HG02678 (cell line): ENCODE measurements around the gene ARHGAP26.

Experiments used
- ATAC-seq: cut with Tn5 transposase; IDR thresholded peaks from one replicate; pipeline ENCODE4 v1.9.1; 2021; ENCODE audit warnings: mild to moderate bottlenecking, moderate library complexity; ENCODE audit not compliant: unreplicated experiment

ARHGAP26 gene

DNA sequence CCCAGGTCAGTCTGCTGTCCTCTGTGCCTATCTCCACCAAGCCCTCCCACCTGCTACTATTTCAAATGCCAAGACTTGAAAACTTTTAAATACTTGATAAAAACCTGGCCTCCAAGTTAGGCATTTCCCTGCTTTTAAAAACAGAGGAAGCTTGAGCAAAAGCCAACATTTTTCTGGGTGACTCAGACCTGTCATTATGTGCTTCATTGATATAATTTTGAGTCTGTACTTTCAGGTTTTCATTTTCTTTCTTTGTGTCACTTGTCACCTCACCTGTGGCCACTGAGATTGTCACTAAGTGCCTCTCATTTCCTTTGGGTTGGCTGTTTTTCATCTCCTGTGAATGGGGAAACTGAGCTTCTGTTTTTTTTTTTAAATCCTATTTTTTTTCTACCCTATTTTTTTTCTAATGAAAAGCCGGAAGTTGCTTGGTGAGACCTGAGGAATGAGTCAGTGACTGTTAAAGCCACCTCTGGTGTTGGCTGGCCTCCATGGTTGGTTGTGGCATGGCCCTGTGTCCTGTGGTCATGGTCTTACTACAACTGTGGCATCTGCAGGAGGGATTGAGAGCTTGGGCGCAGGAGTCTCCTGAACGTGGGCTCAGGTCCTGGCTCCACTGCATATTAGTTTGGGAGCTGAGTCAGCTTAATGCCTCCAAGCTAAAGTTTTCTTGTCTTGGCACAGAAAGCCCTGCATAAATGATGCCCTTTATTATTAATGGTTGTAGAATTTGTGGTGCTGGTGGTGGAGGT is 56.7 kb downstream of the ARHGAP26 start:
- no peak for ATAC-seq

DNA sequence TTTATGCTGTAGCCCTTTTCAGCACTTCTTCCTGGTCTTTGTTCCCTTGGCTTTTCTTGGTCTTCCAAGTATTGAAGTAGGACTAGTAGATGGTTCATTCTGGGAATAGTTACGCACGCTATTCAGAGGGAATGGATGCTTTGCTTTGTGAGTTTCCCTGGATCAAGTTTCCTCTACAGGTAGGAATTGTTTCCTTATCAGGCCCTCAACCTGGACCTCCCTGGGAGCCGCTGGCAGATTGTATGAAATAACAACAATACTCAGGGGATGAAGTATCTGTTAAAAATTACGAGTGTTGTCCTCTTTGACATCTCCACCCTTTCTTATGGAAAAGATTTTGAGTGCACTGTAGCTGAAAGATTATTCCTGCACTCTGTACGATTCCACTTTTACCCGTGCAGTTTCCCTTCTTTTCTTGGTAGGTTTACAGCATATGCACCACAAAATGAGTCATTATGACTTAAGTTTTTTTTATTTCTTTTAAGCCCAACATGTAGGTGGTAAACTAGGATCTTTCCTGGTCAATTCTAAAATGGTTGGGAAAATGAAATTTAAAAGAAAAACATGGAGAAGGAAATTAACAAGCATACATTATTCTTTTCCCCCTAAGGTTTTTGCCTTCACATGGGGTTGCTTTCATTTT is 57.9 kb downstream of the ARHGAP26 start:
- no peak for ATAC-seq

DNA sequence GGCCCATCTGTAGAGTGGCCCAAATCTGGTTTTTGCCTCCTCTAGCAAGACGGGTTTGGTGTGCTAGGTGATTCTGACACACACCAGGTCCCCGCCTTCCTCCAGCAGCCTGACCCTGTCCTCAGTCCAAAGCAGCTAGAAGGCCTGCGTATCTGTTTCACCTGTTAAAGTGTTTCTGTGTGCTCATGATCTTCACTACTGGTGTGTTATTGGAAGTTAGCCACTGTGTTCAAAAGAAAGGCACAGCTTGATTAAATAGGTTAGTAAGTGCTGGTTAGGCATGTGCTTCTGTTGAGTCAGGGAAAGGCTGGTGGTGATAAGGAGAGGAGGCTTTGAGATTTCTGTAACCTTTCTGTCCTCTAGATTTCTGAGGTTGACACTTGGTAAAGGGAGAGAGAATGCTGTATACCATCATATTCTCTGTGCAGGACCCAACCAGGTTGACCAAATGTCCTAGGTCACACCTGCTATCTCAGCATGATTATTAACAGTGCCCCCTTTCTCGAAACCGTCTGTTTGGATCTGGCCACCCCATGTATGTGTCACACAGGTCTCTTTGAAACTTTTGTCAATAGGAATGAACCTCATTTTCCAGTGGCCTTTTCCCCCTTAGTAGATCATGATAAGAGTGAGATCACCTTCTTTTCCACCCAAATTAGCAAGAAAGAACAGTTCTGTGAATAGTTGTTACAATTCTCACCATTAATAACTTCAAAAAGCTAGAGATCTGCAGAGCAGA is 58.8 kb downstream of the ARHGAP26 start:
- no peak for ATAC-seq

DNA sequence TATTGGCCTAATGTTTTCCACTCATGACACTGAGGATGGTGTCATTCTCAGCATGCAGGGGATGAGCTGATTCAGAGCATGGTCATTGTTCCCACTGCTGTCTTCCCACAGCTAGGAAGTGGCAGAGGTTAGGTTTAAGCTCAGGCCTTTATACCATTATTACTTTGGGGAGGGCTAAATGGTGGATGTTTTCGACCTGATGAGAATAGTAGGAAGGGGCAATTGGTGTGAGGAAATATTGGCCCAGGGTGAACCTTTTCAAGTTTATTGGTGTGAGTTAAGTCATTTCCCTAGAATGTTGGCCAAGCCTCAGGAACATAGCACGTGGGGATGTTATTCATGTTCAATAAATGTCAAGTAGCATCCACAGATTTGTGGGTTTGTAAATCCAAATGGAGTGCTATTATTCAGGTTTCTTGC is 59.6 kb downstream of the ARHGAP26 start:
- ATAC-seq = no peak

DNA sequence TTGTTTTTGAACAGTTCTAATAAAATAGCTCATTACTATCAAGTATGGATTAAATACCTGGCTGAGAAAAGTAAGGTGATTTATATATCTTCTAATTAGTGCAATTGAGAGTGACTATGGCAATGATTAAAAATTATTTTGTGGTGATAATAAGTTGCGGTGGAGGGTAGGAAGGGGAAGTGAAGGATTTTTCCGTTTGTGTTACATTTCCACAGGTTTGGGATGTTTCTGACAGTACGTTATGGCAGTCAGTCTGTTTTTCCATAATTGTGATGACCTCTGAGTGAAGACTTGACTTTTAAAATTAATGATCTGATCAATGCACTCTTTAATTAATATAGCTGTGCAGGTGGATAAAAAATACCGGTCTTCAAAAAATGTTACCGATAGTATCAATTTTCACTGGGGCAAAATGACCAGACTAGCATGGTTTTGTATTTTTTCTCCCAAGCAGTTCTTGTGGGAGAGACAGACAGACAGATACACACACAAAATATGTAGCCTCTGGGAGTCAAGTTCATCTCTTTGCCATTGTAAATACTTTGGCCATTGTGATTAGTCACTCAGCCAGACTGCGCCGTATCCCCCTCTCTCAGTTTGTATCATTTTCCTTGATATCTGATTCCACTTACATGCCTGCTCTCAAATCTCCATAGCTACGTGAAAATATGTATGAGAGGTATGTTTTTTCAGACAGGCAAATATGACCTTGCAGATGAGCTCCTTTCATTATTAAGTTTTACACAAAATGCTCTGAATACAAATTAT is 60.2 kb downstream of the ARHGAP26 start:
- no peak for ATAC-seq

DNA sequence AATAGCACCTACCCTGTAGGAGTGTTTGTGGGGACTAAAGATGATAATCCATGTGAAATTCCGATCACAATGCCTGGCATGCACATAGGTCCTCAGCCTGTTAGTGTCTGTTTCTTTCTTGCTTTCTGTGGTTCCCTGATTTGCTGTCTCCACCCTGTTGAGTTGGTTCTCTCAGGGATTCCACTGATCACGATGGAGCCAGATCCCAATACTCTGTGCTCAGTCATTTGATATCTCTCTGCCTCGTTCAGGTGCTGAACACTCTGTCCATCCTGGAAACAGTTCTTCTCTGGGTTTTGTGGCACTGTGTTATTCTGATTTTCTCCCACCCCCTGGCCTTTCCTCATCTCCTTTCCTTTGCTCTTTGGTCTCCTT is 60.8 kb downstream of the ARHGAP26 start:
- no peak for ATAC-seq

DNA sequence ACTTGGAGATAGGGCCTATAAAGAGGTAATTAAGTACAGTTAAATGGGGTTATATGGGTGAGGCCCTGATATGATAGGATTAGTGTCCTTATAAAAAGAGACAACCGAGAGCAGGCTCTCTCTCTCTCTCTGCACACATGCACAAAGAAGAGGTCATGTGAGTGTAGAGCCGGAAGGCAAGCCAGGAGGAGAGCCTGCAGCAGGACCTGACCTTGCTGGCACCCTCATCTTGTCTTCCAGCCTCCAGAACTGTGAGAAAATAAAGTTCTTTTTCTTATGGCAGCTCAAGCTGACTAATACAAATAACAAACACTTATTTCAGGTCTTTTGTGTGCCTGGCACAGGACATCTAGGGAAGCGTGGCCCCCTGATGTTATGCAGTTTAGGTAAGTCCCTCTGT is 62.1 kb downstream of the ARHGAP26 start:
- no peak for ATAC-seq

DNA sequence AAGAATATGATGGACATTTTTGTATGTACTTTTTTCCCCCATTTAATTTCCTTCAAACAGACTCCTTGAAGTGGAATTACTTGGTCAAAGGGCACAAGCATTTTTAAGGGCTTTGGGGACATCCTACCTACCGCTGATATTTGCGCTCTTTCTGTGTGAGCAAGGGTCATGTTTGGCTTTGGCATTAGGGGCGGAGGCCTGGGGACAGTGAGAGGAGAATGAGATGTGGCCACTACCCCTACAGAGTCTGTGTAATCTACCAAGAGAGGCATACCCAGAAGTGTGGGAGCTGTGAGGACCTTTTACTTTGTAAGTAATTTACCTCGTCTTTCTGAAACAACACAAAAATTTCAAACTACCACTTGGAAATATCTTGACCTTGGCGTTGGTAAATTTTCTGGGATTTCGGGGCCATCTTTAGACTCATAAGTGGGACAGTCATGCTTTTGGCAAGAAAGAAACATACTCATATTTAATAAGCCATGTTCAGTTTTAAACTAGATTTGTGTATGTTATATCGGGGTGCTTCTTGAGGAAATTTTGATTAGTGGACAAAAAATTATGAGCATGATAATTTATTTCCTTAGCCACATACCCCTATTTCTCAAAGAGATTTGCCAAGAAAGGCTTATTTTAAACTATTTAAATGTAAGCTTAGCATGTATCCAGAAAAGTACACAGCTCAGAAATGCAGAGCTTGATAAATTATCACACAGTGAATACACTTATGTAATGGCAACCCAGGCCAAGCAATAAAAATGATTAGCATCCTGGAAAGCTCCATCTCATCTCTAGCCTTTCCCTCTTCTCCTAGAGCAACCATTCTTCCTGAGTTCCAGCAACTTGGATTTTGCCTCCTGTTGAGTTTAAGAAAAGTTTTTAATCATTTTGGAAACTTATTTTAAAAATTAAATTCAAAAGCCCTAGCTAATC is 63.6 kb downstream of the ARHGAP26 start:
- ATAC-seq = no peak

DNA sequence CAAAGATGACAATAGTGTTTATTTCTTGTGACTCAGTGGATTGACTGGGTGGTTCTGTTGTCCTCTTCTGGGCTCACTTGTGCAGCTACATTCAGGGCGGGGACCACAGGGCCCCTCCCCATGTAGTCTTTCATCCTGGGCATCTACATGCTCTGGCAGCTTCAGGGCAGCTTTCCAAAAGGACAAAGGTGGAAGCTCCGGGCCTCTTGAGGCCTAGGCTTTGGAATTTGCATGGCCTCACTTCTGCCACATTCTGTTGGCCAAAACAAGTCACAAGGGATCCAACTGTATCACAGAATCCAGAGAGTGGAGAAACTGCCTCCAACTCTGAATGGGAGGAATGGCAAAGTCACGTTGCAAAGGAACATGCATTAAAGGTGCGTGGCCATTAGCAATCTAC is 64.3 kb downstream of the ARHGAP26 start:
- no peak for ATAC-seq

DNA sequence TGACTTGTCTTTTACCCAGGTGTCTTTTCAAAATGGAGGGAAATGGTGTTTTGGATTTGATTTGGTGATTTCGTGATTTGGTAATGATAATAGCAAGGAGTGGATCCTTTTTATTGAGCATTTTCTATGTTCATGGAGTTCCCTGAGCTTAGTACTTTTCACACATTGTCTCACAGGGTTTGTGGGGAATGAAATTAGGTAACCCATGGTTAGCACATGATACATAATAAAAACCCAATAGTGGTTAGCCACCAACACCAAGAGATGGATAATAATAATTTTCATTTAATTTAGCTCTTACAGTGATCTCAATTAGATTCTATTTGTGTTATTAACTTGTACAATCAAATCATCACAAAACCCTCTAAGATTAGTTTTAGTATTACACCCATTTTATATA is 65.4 kb downstream of the ARHGAP26 start:
- no peak for ATAC-seq

DNA sequence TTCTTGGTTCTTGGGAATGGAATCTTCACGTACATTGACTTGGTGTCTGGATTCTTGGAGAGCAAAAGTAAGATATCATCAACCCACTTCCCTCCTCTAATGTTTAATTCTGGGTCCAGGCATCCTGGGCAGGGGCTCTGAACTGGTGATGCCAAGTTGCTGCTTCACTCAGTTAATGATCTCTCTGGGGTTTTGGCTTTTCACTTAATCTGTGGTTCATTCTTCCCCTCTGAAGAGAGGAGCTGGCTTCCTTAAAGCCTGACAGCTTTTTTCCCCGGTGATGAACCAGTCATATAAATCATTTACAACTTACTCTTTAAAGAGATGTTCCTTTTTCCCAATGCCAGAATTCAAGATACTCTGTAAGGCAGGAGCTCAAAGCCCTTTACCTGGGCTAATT is 65.9 kb downstream of the ARHGAP26 start:
- ATAC-seq = no peak

DNA sequence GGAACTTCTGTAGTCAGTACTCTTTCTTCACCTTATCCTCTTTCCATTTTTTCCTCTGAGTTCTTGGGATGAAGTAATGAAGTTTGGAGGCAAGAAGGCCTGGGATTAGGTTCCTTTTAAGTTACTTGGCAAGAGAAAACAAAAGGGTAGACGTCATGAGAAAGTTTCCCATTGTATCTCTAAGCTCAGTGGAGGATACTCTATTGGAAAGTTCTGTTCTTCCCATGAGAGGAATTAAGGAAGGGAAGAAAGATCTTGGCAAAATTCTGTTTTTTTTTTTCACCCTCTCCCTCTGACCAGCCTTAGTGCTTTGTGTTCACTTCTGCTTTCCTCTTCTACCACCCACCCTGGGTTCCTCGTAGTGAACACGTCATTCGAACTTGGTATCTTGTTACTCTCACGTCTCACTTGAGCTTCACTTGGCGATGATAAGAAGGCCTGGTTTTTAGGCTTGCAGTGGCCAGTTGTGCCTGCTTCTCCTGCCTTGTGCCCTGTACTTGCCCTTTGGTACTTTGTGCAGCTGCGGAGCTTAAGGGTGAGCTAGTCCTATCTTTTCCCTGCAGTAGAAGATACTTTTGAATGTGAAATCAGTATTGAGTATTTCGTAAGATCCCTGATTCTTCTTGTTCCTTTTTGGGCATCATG is 67.0 kb downstream of the ARHGAP26 start:
- ATAC-seq = no peak

DNA sequence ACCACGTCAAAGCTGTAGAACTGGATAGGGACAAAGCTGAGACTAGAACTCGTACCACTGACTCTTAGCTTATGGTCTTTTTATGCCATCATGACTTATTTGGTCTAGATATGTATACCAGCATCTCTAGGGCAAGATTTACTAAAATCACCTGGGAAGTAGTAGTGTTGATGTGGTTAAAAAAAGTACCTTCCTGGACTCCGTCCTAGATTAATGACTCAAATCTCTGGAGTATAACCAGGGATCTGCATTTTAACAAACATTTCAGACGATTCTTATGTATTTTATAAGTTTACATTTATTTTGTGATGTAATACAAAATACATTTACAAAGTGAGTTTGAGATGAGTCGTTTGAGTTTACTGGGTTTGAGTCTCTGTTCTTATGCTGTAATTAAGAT is 68.7 kb downstream of the ARHGAP26 start:
- ATAC-seq = no peak

DNA sequence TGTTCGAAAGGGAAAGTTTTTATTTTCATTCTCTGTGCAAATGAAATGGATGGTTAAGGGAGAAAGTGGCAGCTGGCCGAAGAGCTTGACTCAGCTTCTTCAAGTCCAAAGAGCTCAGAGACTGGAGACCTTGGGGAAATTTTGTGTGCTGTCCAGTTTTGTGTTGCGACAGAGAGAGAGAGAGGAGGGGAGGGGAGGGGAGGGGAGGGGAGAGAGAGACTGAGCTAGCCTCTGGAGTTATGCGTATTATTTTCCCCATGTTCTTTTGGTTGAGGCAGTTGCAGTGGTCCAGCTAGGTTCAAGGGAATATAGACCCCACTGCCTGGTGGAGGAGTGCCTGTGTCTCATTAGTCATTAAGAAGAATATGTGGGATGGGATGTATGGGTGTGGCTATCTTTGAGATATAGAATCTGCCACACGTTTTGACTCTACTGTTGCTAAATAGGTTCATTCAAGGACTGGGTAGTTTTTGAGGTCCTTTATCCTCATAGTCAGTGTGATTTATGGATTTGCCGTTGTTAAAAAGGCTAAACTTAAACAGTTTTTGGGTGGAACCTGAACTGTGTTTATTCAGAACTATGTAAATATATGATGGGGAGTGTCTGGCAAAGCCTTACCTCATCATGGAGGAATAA is 69.7 kb downstream of the ARHGAP26 start:
- no peak for ATAC-seq

DNA sequence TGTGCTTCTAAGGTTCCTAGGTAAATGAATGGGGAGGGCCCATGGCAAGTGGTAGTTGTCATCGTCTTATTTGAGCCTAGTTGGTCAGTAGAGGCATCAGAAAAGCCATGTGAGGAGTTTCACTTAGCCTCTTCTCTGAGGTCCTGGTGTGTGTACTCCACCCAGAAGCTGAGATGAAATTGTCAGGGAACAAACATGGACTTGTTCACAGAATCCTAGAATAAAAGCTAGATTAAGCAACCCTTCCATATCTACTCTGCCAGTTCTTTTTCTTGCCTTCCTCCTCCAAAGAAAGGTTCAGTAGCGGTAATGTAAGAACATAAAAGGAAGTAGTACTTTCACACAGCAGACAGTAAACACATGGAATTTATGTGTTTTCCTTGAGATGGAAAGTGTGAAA is 70.4 kb downstream of the ARHGAP26 start:
- ATAC-seq = no peak

DNA sequence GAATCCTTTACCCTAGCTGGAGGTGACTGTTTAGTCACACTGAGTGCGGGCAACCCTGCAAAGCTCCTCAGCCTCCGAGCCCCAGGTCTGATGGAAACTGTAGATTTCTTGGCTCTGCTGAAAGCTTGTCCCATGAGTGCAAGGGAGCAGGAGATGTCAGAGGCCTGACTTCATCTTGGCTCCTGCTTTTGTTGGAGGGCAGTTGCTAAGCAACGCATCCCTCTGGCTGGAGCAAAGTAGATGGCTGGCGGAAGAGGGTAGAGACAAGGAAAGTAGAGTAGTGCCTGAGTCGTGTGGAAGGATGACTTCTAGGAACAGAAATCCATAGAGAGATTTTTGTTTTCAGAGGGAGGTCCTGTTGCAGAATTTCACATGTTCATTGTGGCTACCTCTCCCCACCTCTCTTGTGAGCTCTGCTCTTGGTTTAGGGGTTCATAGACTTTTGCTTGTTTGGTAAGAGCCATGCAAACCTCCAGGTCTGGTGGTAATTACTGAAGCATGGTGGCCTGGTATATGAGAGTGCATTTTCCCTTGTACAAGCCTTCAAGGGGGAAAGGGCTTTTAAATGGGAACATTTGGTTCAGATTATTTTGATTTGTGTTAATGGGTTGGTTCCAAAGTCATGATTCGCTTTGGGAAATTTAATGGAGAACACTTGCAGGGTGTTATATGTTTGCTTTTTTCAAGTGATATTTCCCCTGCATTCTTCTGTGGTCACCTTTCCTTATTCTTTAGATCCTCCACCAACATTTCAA is 71.5 kb downstream of the ARHGAP26 start:
- ATAC-seq = no peak

DNA sequence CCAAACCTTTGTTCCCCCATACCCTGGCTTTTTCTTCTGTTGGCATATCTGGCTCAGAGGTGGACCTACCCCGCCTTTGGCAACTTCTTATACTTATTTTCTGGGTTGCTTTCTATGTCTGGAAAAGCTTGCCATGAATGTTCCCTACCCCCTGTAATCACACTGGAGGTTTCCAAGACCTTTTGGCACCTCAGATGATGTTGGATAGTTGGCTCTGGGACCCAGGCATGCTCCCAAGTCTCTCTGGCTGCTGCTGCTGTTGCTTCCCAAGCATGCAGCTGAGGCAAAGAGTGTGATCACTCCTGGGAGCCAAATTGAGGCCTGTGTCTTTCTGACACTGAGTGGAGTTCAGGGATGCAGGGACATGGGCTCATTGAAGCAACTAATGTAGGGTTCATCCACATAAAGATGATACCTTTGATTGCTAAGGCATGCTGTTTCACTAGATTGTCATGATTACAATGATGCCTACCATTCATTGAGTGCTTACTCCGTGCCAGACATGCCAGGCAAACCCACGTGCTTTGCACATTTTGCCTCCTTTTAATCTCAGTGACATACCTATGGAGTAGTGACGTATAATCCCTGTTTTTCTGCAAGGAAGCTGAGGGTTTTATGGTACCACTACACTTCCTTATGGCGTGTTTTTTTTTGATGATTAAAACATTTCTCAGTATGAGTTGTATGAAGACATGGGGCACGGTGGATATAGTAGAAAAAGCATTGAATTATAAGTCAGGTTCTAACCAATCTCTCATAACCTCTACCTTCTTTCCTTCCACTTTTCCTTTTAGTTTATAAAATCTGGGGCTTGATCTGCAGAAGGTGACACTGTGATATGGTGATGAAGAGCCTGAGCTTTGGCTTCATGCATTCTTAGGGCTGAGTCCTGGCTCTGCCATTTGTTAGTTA is 73.1 kb downstream of the ARHGAP26 start:
- no peak for ATAC-seq

DNA sequence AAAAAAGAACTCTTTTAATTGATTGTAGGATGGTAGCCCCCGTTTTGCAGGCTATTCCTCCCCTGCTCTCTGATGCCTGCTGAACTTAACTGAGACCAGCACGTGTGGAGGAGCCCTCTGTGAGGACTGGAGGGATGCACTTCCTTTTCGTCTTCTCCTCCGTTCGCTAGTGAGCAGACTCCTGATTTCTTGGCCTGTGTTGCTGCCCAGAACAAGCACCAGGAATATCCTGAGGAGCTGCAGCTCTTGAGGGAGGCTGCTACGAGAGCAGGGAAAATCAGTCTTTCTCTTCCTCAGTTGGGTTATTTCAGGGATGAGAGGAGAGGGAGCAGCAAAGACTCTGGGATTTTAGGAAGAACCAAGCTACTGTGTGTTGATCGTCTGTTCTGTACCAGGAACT is 74.7 kb downstream of the ARHGAP26 start:
- ATAC-seq = no peak
